SU-DHL-6 (cell line): Measurements from ENCODE around the gene WIF1.

ENCODE experiments used
- H2AFZ ChIP-seq: fragments of 200-600 bp; sonication (generic); 2 replicates; pipeline ENCODE4 v1.6.1; 2014; ENCODE audit warnings: low read depth, mild to moderate bottlenecking, moderate library complexity, mixed read lengths, antibody characterized with exemption, low read length; ENCODE audit not compliant: severe bottlenecking
- H3F3A ChIP-seq: fragments of 200-600 bp; shearing (Covaris generic); 2 replicates; pipeline ENCODE4 v1.6.0; 2016; ENCODE audit warnings: antibody characterized with exemption, mild to moderate bottlenecking; ENCODE audit not compliant: insufficient read depth
- H3K27ac ChIP-seq: fragments of 200-600 bp; sonication (generic); 2 replicates; pipeline ENCODE4 v1.5.1; 2016; ENCODE audit warnings: low read depth, mild to moderate bottlenecking, low read length, moderate library complexity, mixed read lengths
- H3K27me3 ChIP-seq: fragments of 200-600 bp; sonication (generic), shearing (Covaris generic); 2 replicates; pipeline ENCODE4 v1.6.0; 2014; ENCODE audit warnings: mild to moderate bottlenecking, low read length
- H3K36me3 ChIP-seq: fragments of 200-600 bp; sonication (generic); 2 replicates; pipeline ENCODE4 v1.6.1; 2014; ENCODE audit warnings: mild to moderate bottlenecking, low read length, mixed read lengths
- H3K4me2 ChIP-seq: fragments of 300-600, 200-600 bp; shearing (Covaris generic), sonication (generic); 2 replicates; pipeline ENCODE4 v1.6.0; 2014; ENCODE audit warnings: low read length, low read depth, mild to moderate bottlenecking; ENCODE audit not compliant: poor library complexity, severe bottlenecking
- H3K4me3 ChIP-seq: fragments of 200-600 bp; sonication (generic); 2 replicates; pipeline ENCODE4 v1.5.1; 2014; ENCODE audit warnings: antibody characterized with exemption, low read length, mild to moderate bottlenecking, mixed read lengths; ENCODE audit not compliant: insufficient read depth, poor library complexity, severe bottlenecking
- H3K79me2 ChIP-seq: fragments of 200-600 bp; sonication (generic); 2 replicates; pipeline ENCODE4 v1.6.1; 2014; ENCODE audit warnings: mild to moderate bottlenecking, low read length, moderate library complexity; ENCODE audit not compliant: insufficient read depth
- H3K9ac ChIP-seq: fragments of 200-600 bp; sonication (generic); 2 replicates; pipeline ENCODE4 v1.7.0; 2014; ENCODE audit warnings: mild to moderate bottlenecking, low read length
- H3K9me2 ChIP-seq: fragments of 200-600 bp; sonication (generic); replicated peaks from 2 replicates; pipeline ENCODE4 v1.6.1; 2014; ENCODE audit warnings: low read length; ENCODE audit not compliant: insufficient read depth
- H3K9me3 ChIP-seq: fragments of 200-600 bp; sonication (generic); 2 replicates; pipeline ENCODE4 v1.6.1; 2014; ENCODE audit warnings: low read length, mixed read lengths; ENCODE audit not compliant: insufficient read depth
- H4K20me1 ChIP-seq: fragments of 200-600 bp; sonication (generic); 2 replicates; pipeline ENCODE4 v1.6.1; 2014; ENCODE audit warnings: low read depth, mild to moderate bottlenecking, antibody characterized with exemption, low read length, moderate library complexity, mixed read lengths
- CTCF ChIP-seq: fragments of 200-600 bp; sonication (generic); IDR thresholded peaks from one replicate; pipeline ENCODE4 v1.5.1; 2017; ENCODE audit warnings: antibody characterized with exemption, mild to moderate bottlenecking, low read length, moderate library complexity; ENCODE audit not compliant: insufficient read depth, poor library complexity, severe bottlenecking
- EZH2phosphoT487 ChIP-seq: fragments of 200-600 bp; sonication (generic), shearing (Covaris generic); conservative IDR thresholded peaks from 2 replicates; pipeline ENCODE4 v1.6.1; 2018; ENCODE audit warnings: mild to moderate bottlenecking, antibody characterized with exemption, low read length, moderate library complexity, mixed read lengths

Gene WIF1

DNA sequence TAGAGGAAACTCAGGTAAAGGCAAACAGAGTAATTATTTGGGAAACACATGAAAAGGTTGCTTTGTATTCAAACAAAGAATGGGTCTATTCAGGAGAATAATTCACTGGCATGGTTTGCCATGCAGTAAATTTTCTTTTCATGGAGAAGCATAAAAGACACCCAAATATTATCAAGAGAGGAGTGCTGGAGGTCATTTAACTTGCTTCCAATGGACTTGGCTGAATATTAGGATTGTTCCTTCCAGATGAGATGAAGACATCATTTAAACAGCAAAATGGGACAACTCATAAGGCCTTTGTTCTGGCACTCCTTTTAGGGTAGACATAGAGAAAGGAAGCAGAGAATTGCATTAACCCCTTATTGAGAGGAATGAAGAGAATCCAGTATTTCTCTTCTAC, 38.7 kb downstream of the WIF1 start:
- Histone ChIP-seq H4K20me1 (no peaks in the 10 kb centered on the region), H3F3A (no peaks in the 10 kb centered on the region), H3K27me3 (no peaks in the 10 kb centered on the region; the same call in 1 of the 2 replicates), H2AFZ (no peak overlapping the region), H3K4me2 (no peak overlapping the region), H3K4me3 (no peak overlapping the region), H3K27ac (no peak overlapping the region), H3K79me2 (no peaks in the 10 kb centered on the region), H3K9ac (no peak overlapping the region), H3K9me2 (no peaks in the 10 kb centered on the region), H3K36me3 (no peaks in the 10 kb centered on the region), H3K9me3 (no peaks in the 10 kb centered on the region)
- TF ChIP-seq CTCF (no peak), EZH2phosphoT487 (no peak)

GRCh38 chr12:65081496-65081895, 39.6 kb downstream of the WIF1 start:
- no peaks in the 10 kb centered on the region for H3K9me2 ChIP-seq
- TF ChIP-seq CTCF (no peak), EZH2phosphoT487 (no peak)
- no peaks in the 10 kb centered on the region for H3F3A ChIP-seq
- no peak overlapping the region for H3K4me3 ChIP-seq
- no peak overlapping the region for H3K4me2 ChIP-seq
- H3K9me3 ChIP-seq, result no peaks in the 10 kb centered on the region
- no peak overlapping the region for H3K27ac ChIP-seq
- no peaks in the 10 kb centered on the region for H3K36me3 ChIP-seq
- no peak overlapping the region for H3K9ac ChIP-seq
- no peaks in the 10 kb centered on the region for H4K20me1 ChIP-seq
- H2AFZ ChIP-seq, result no peak overlapping the region
- no peaks in the 10 kb centered on the region for H3K79me2 ChIP-seq
- no peaks in the 10 kb centered on the region; the same call in 1 of the 2 replicates for H3K27me3 ChIP-seq

DNA sequence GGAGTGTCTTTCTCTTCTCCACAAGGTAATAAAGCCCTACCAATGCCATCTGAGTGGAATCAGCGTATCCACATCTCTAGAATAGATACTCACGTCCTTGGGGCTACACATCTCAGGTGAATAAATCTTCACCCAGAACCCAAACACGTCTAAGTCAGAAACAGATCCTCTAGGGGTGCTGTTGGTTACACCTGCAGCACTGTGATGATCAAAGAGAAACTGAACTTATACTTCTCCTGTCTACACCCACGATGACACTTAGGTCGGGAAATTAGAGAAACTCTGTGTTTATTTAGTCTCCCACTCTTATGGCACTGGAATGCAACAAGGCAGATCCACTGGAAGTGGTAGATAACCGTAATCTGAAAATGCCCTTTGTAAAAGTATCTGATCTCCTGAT, 46.2 kb downstream of the WIF1 start:
- Histone ChIP-seq H3K27ac (no peak overlapping the region), H3K9me3 (no peaks in the 10 kb centered on the region), H3K36me3 (no peaks in the 10 kb centered on the region), H3K4me2 (no peak overlapping the region), H3K27me3 (no peaks in the 10 kb centered on the region), H3K4me3 (no peak overlapping the region), H3F3A (no peaks in the 10 kb centered on the region), H3K9me2 (no peaks in the 10 kb centered on the region), H3K79me2 (no peaks in the 10 kb centered on the region), H2AFZ (no peak overlapping the region), H3K9ac (no peak overlapping the region), H4K20me1 (no peaks in the 10 kb centered on the region)
- no peak for TF ChIP-seq CTCF
- TF ChIP-seq EZH2phosphoT487, result no peak

DNA sequence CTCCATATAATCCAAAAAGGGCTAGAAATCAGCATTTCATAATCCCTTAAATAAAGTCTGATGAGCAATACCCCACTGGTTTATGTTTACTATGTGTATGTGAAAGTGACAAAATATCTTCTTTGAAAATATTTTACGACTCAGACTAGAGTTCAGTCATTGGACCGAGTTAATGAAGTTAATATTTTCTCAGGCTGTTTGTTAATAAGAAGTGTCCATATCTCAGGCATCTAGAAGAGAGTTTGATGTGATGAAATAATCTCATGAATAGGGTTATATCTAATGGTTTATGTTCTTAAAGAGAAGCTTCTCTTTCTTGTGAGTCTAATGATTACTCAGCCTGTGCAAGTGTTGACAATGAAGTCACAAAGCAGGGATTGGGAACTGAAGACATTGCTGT, 51.8 kb downstream of the WIF1 start:
- no peak for TF ChIP-seq CTCF
- no peak for TF ChIP-seq EZH2phosphoT487
- H4K20me1 ChIP-seq, result no peaks in the 10 kb centered on the region
- no peaks in the 10 kb centered on the region for H3K9me2 ChIP-seq
- no peaks in the 10 kb centered on the region for H3K27me3 ChIP-seq
- H3K9me3 ChIP-seq, result no peaks in the 10 kb centered on the region
- H2AFZ ChIP-seq, result no peak overlapping the region
- no peak overlapping the region for H3K9ac ChIP-seq
- no peaks in the 10 kb centered on the region for H3K36me3 ChIP-seq
- H3K4me2 ChIP-seq, result no peak overlapping the region
- H3K4me3 ChIP-seq, result no peak overlapping the region
- no peaks in the 10 kb centered on the region for H3K79me2 ChIP-seq
- no peak overlapping the region for H3K27ac ChIP-seq
- H3F3A ChIP-seq, result no peaks in the 10 kb centered on the region
